Right lobe of liver (tissue), 4 donors: Measurements from ENCODE around the gene GGACT.

ENCODE experiments used
- CTCF ChIP-seq, 4 donors: fragments of 200-600 bp in 3 of 4; fragments of 450-650 bp in 1 of 4; IDR thresholded peaks; one replicate each; pipeline versions ENCODE4 v1.5.1 to v1.8.0; 2016 to 2022; ENCODE audit warnings: antibody characterized with exemption in 4 of 4, mild to moderate bottlenecking in 2 of 4
- POLR2A ChIP-seq: fragments of 450-650 bp; IDR thresholded peaks from one replicate; pipeline ENCODE4 v1.6.1; 2017; ENCODE audit warnings: antibody characterized with exemption, mild to moderate bottlenecking
- donor health status: DM: no; HTN: no; CAD: no.
- donor health status: DM: no; HTN: no; CAD: no.
- donor health status: DM: no; HTN: yes; CAD: no.

- TF ChIP-seq CTCF (IDR thresholded peaks at IDR 0.05) (no peak), POLR2A (peak; percentile 80)
Observed at GRCh38 chr13:100517135-100517534, 71.5 kb downstream of the GGACT start.
